Mesenchymal stem cell (in vitro differentiated cells and primary cell): ENCODE results near the gene OR5K2.

Source experiments
- DNase-seq: peaks from one replicate; pipeline ENCODE4 v3.0.0-alpha.2; 2013
- H2AFZ ChIP-seq: one replicate; pipeline ENCODE4 v1.6.1; 2013; ENCODE audit warnings: low read depth, mild to moderate bottlenecking, control low read depth, inconsistent platforms, low read length, moderate library complexity
- H2AK5ac ChIP-seq: 2 replicates; pipeline ENCODE4 v1.6.1; 2013; ENCODE audit warnings: low read length, moderate library complexity, mild to moderate bottlenecking, inconsistent platforms; ENCODE audit not compliant: severe bottlenecking
- H2BK120ac ChIP-seq: one replicate; pipeline ENCODE4 v1.6.1; 2013; ENCODE audit warnings: low read depth, mild to moderate bottlenecking, inconsistent platforms, low read length, moderate library complexity
- H2BK12ac ChIP-seq, 2 experiments: one replicate each; pipeline ENCODE4 v1.6.1; 2013; ENCODE audit warnings: inconsistent platforms in 2 of 2, low read length in 2 of 2, mild to moderate bottlenecking in 2 of 2, moderate library complexity in 2 of 2, control low read depth in 1 of 2
- H2BK15ac ChIP-seq: one replicate; pipeline ENCODE4 v1.6.1; 2013; ENCODE audit warnings: mild to moderate bottlenecking, low read depth, inconsistent platforms; ENCODE audit not compliant: poor library complexity, severe bottlenecking
- H2BK5ac ChIP-seq: 2 replicates; pipeline ENCODE4 v1.6.1; 2013; ENCODE audit warnings: low read depth, mild to moderate bottlenecking, low read length, control low read depth, inconsistent platforms; ENCODE audit not compliant: poor library complexity, severe bottlenecking
- H3K14ac ChIP-seq, 2 experiments: one replicate each; pipeline ENCODE4 v1.6.1; 2013; ENCODE audit warnings: inconsistent platforms in 2 of 2, low read length in 2 of 2, control low read depth in 1 of 2, mild to moderate bottlenecking in 1 of 2, moderate library complexity in 1 of 2
- H3K18ac ChIP-seq, 2 experiments: one replicate each; pipeline ENCODE4 v1.6.1; 2013; ENCODE audit warnings: inconsistent platforms in 2 of 2, low read length in 2 of 2, control low read depth in 1 of 2, low read depth in 1 of 2, mild to moderate bottlenecking in 1 of 2
- H3K23ac ChIP-seq, 2 experiments: one replicate each; pipeline ENCODE4 v1.6.1; 2013; ENCODE audit warnings: inconsistent platforms in 2 of 2, low read length in 2 of 2, mild to moderate bottlenecking in 2 of 2, moderate library complexity in 2 of 2, control low read depth in 1 of 2
- H3K27ac ChIP-seq: 2 replicates; pipeline ENCODE4 v1.5.1; 2013; ENCODE audit warnings: mild to moderate bottlenecking, moderate library complexity, low read length, control low read depth, inconsistent platforms; ENCODE audit not compliant: poor library complexity, severe bottlenecking
- H3K27me3 ChIP-seq, 2 experiments: 2 replicates each; pipeline versions ENCODE4 v1.6.1 to v1.7.0; 2013; ENCODE audit warnings: low read length in 2 of 2, mild to moderate bottlenecking in 2 of 2, moderate library complexity in 2 of 2, control low read depth in 1 of 2, inconsistent platforms in 1 of 2; ENCODE audit not compliant: control insufficient read depth in 1 of 2, insufficient read depth in 1 of 2
- H3K36me3 ChIP-seq, 2 experiments: 2 replicates each; pipeline versions ENCODE4 v1.6.1 to v1.7.0; 2013; ENCODE audit warnings: low read length in 2 of 2, control low read depth in 1 of 2, inconsistent platforms in 1 of 2, low read depth in 1 of 2, mild to moderate bottlenecking in 1 of 2; ENCODE audit not compliant: insufficient read depth in 2 of 2, control insufficient read depth in 1 of 2
- H3K4ac ChIP-seq, 2 experiments: one replicate each; pipeline ENCODE4 v1.6.1; 2013; ENCODE audit warnings: inconsistent platforms in 2 of 2, low read length in 2 of 2, mild to moderate bottlenecking in 2 of 2, moderate library complexity in 2 of 2, control low read depth in 1 of 2, low read depth in 1 of 2
- H3K4me1 ChIP-seq: 2 replicates; pipeline ENCODE4 v1.6.1; 2013; ENCODE audit warnings: low read depth, low read length, control low read depth; ENCODE audit not compliant: control insufficient read depth, insufficient read depth
- H3K4me2 ChIP-seq: 2 replicates; pipeline ENCODE4 v1.6.1; 2013; ENCODE audit warnings: low read length, mild to moderate bottlenecking, inconsistent platforms; ENCODE audit not compliant: poor library complexity, severe bottlenecking
- H3K4me3 ChIP-seq, 2 experiments: 2 replicates each; pipeline versions ENCODE4 v1.5.1 to v1.7.0; 2013; ENCODE audit warnings: low read length in 2 of 2, mild to moderate bottlenecking in 2 of 2, control low read depth in 1 of 2, low read depth in 1 of 2; ENCODE audit not compliant: insufficient read depth in 1 of 2
- H3K79me1 ChIP-seq: replicated peaks from 2 replicates; pipeline ENCODE4 v1.6.1; 2013; ENCODE audit warnings: mild to moderate bottlenecking, control low read depth, low read length, inconsistent platforms; ENCODE audit not compliant: poor library complexity, severe bottlenecking
- H3K9ac ChIP-seq: 2 replicates; pipeline ENCODE4 v1.7.0; 2013; ENCODE audit warnings: mild to moderate bottlenecking, low read length, moderate library complexity
- H3K9me3 ChIP-seq: 2 replicates; pipeline ENCODE4 v1.7.0; 2013; ENCODE audit warnings: mild to moderate bottlenecking, low read length; ENCODE audit not compliant: control insufficient read depth
- H4K8ac ChIP-seq: one replicate; pipeline ENCODE4 v1.6.1; 2013; ENCODE audit warnings: inconsistent platforms, mild to moderate bottlenecking, low read length, moderate library complexity
- H4K91ac ChIP-seq: one replicate; pipeline ENCODE4 v1.6.1; 2013; ENCODE audit warnings: mild to moderate bottlenecking, low read length, inconsistent platforms
- WGBS: methylation state at CpG from one replicate; pipeline ENCODE4 v1.1.7; 2013; ENCODE audit warnings: mixed read lengths; 5-methylcytosine and 5-hydroxymethylcytosine counted together

The OR5K2 gene

DNA sequence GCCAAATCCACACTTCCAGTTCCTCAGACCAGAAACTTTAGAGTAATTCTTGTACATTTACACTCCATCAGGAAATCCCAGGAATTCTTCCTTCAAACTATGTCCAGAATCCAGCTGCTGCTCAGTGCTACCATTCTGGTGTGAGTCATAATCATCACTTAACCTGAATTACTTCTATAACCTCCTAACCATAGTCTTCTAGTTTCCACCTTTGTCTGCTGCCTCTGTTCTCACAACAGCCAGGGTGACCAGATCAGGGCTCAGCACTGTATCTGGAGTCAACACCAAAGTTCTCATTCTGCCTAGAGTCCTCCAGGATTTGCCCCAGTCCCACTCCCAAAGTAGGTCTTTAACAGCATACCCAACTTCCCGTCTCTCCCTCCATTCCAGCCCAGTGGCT, 21.9 kb downstream of the OR5K2 start:
- H2BK5ac ChIP-seq: no peak overlapping the region
- no peak overlapping the region for H3K4ac ChIP-seq
- H2AK5ac ChIP-seq: no peak overlapping the region
- no peak overlapping the region for H3K9ac ChIP-seq
- no peak overlapping the region for H4K91ac ChIP-seq
- peak; percentile 20 for DNase-seq
- H2BK12ac ChIP-seq: no peak overlapping the region
- H3K14ac ChIP-seq: no peak overlapping the region
- peaks cover 2 to 65% of the 10 kb centered on the region in 2 experiments for H3K36me3 ChIP-seq
- H3K4me1 ChIP-seq: no peaks in the 10 kb centered on the region
- WGBS: 98% methylated on average over 1 of the region's 1 CpG
- H3K9me3 ChIP-seq: no peaks in the 10 kb centered on the region
- H3K27ac ChIP-seq: no peak overlapping the region
- no peak overlapping the region for H2BK15ac ChIP-seq
- no peak overlapping the region for H3K4me2 ChIP-seq
- no peak overlapping the region for H2AFZ ChIP-seq
- H3K79me1 ChIP-seq: peaks cover 15% of the 10 kb centered on the region
- H3K27me3 ChIP-seq: no peaks in the 10 kb centered on the region
- no peak overlapping the region for H3K4me3 ChIP-seq
- H3K18ac ChIP-seq: no peak overlapping the region
- H3K23ac ChIP-seq: no peak overlapping the region
- no peak overlapping the region for H2BK120ac ChIP-seq
- H4K8ac ChIP-seq: no peak overlapping the region

DNA sequence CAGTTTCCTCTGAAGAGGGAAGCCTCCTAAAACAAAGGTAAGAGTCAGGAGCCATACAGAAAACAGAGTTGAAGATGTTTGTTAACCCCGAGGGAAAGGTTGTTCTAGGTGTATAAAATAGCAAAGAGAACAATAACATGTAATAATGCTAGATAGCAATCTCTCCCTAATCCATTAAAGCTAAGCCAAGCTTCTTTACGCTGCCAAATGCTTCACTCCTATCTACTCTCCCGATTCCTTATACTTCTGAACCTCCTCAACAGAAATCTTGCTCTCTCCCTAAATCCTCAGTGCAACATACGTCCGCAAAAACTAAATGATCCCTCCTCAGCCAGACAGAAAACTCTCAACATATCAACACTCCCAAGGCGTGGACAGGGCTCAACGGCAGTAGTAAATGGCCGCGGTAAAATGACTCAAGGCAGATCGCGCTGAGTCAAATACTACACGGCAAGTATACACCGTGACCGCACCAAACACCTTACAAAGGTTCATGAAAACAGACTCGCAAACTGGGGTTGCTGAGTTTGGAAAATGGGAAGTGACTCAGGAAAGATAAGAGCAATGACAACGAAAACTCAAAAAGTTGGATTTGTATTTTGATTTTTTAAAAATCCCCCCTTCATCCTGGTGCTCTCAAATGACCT, 24.5 kb downstream of the OR5K2 start:
- H3K4me3 ChIP-seq: peak overlapping the region; percentile 95 to 96
- no peak overlapping the region for H4K91ac ChIP-seq
- peak overlapping the region; percentile 97 for H3K9ac ChIP-seq
- DNase-seq: peak; percentile 80
- H4K8ac ChIP-seq: no peak overlapping the region
- no peak overlapping the region for H3K23ac ChIP-seq
- peak overlapping the region; percentile 92 for H2BK120ac ChIP-seq
- H3K18ac ChIP-seq: peak overlapping the region in 1 of 2 experiments; percentile 90
- H2BK15ac ChIP-seq: peak overlapping the region; percentile 80
- H3K27ac ChIP-seq: peak overlapping the region; percentile 72
- peaks cover 9% of the 10 kb centered on the region for H3K79me1 ChIP-seq
- no peak overlapping the region for H2AK5ac ChIP-seq
- H2AFZ ChIP-seq: no peak overlapping the region
- H3K4ac ChIP-seq: peak overlapping the region in 1 of 2 experiments; percentile 85
- 2% methylated on average over 11 of the region's 16 CpGs for WGBS
- H3K36me3 ChIP-seq: peaks cover 0 to 41% of the 10 kb centered on the region in 2 experiments
- peak overlapping the region; percentile 84 for H3K4me2 ChIP-seq
- no peaks in the 10 kb centered on the region for H3K9me3 ChIP-seq
- no peaks in the 10 kb centered on the region for H3K4me1 ChIP-seq
- no peaks in the 10 kb centered on the region for H3K27me3 ChIP-seq
- no peak overlapping the region for H3K14ac ChIP-seq
- peak overlapping the region; percentile 91 for H2BK5ac ChIP-seq
- H2BK12ac ChIP-seq: no peak overlapping the region

DNA sequence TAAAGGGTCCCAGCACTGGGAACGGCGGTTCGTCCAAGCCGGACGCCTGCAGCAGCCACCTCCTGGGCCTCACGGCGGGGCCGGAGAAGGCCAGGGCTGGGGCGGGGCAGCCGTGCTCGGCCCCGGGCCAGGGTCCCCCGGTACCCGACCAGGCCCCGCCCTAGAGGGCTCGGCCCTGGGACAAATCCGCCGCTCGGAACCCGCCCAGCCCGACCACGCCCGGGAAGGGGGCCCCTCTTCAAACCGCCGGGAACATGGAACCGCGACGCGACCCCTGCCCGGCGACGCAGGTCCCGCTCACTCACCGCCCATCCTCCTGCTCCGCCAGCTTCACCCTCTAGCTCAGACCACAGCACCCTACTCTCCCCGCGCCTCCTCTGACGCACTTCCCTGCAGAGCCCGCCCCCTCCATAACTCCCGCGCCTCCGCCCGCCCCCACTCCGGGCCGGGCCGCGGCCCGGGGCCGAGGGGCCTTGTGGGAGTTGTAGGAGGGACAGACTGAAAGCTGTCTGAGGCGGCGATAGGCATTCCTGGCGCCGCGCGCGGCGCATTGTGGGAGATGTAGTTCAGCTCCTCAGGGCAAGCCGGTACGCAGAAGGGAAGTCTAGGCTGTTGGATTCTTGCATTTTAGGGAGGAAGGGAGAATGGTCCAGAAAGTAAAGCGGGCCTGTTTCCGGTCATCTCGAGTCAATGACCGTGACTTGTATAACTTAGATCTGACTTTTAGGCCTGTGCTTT, 25.2 kb downstream of the OR5K2 start, which contains the start of gene CLDND1:
TSS of gene CLDND1 (minus strand) at position 359 of the 738 bp plus-strand sequence. CDS start 1,478 bp downstream, outside the sequence.
- Histone ChIP-seq H4K91ac (peak within 1 kb of the TSS; percentile 95), H2BK15ac (peak within 1 kb of the TSS; percentile 80), H4K8ac (peak within 1 kb of the TSS; percentile 94), H3K27ac (peak within 1 kb of the TSS; percentile 72), H2BK5ac (peak within 1 kb of the TSS; percentile 91), H3K4me3 (peak within 1 kb of the TSS; percentile 95 to 96), H2BK12ac (no peak within 1 kb of the TSS), H2AK5ac (no peak within 1 kb of the TSS), H2AFZ (peak within 1 kb of the TSS; percentile 84), H3K18ac (peak within 1 kb of the TSS; percentile 90 to 91), H3K14ac (peak within 1 kb of the TSS in 1 of 2 experiments; percentile 89), H3K36me3 (peaks cover 0 to 34% of the 10 kb centered on the region in 2 experiments), H3K9ac (peak within 1 kb of the TSS; percentile 97), H3K4me1 (no peaks in the 10 kb centered on the region), H3K4me2 (peak within 1 kb of the TSS; percentile 84), H3K79me1 (peaks cover 9% of the 10 kb centered on the region), H3K27me3 (no peaks in the 10 kb centered on the region), H3K9me3 (no peaks in the 10 kb centered on the region), H3K23ac (peak within 1 kb of the TSS in 1 of 2 experiments; percentile 89), H3K4ac (peak within 1 kb of the TSS in 1 of 2 experiments; percentile 85), H2BK120ac (peak within 1 kb of the TSS; percentile 92)
- WGBS: 2% methylated on average over 17 of the region's 63 CpGs
- DNase-seq: peak; percentile 97

GRCh38 chr3:98525494-98525893, 28.0 kb downstream of the OR5K2 start:
- Histone ChIP-seq H2BK12ac (no peak overlapping the region), H3K9me3 (no peaks in the 10 kb centered on the region), H4K91ac (no peak overlapping the region), H3K79me1 (peaks cover 2% of the 10 kb centered on the region), H3K18ac (no peak overlapping the region), H2BK15ac (no peak overlapping the region), H2AFZ (no peak overlapping the region), H3K14ac (no peak overlapping the region), H3K23ac (no peak overlapping the region), H3K4me2 (no peak overlapping the region), H4K8ac (no peak overlapping the region), H3K27ac (no peak overlapping the region), H2BK5ac (no peak overlapping the region), H3K4ac (no peak overlapping the region), H2AK5ac (no peak overlapping the region), H3K36me3 (peaks cover 0 to 6% of the 10 kb centered on the region in 2 experiments), H3K9ac (no peak overlapping the region), H3K4me3 (no peak overlapping the region), H3K4me1 (no peaks in the 10 kb centered on the region), H3K27me3 (no peaks in the 10 kb centered on the region), H2BK120ac (no peak overlapping the region)
- DNase-seq: no peak
- 98% methylated on average over 4 of the region's 6 CpGs for WGBS
